NOMO-1 treated with dmso at 0.1 percent for 144 hours (cell line): ENCODE measurements around the gene CENPE.
"Not testable (repeated sequence)": the region's sequence is repeated elsewhere in the genome, so short reads cannot be mapped to it uniquely, and the experiment has no call there.

ENCODE experiments used
- DNase-seq: peaks from one replicate; lab custom pipeline; 2025; ENCODE audit not compliant: unreplicated experiment; lab: John Stamatoyannopoulos, UW

Gene CENPE

DNA sequence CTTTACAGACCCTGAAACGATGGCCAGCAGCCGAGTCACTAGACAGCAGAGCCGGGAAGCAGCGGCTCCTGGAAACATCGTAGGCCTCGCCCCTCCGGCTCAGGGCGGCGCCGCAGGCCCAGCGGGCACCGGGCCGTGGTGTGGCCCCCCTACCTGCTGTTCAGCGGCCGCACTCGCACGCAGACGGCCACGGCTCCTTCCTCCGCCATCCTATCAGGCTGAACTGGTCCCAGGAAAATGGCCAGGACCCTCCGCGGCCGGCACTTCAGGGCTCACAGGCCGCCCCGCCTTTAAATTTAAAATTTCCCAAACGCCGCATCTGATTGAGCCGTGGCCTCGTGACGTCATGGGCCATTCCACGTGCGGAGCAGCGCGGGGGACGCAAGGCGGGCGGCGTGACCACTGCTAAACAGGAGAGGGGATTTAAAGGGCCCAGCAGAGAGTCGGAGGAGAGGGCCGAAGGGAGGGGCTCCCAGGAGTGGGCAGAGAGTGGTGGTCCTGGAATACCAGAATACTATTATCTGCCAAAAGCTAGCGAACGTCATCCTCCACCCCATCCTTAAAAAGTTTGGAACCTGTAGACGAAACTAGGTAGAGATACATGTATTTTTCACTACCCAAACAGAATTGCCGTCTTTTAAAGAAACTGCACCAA, at the start of gene CENPE:
Gene CENPE, minus strand, starts transcription at position 233 of the 655 bp plus-strand sequence. Its CDS starts 24 bp downstream, at position 209.
- DNase-seq = peak; percentile 65

- DNase-seq = no peak
Measured at GRCh38 chr4:103244251-103244650, 46.1 kb upstream of the CENPE start.

DNA sequence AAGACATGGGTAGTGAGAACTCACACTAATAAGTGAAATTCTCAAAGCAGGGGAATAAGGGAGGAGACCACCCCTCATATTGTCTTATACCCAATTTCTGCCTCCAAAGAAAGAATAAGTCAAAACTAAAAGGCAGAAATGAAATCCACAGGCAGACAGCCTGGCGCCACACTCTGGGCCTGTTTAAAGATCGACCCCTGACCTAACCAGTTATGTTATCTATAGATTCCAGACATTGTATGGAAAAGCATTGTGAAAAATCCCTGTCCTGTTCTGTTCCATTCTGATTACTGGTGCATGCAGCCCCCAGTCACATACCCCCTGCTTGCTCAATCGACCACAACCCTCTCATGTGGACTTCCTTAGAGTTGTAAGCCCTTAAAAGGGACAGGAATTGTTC, 32.8 kb upstream of the CENPE start:
- DNase-seq = not testable (repeated sequence)

GRCh38 chr4:103223556-103223955, 25.4 kb upstream of the CENPE start:
- not testable (repeated sequence) for DNase-seq

GRCh38 chr4:103207673-103208072, 9.5 kb upstream of the CENPE start:
- DNase-seq = no peak

DNA sequence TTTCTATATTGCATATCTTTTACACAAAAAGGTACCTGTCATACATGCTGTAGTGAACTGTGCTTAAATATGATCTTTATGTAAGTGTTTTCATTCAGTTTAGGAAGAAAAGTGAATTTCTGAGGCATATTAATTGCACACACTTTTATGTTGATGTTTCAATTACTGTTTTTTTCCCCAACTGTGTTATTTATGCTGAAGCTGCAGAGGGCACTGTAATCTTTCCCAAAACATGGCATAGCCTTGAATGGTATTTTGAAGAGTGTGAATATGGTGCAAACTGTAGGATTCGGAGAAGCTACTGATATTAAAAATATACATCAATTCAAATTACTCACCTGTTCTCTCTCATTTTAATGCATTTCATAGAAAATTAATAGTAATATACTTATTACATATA, 6.0 kb upstream of the CENPE start:
- DNase-seq = no peak

GRCh38 chr4:103201724-103202123, 3.6 kb upstream of the CENPE start:
- no peak for DNase-seq

GRCh38 chr4:103201253-103201652, 3.1 kb upstream of the CENPE start:
- DNase-seq = no peak

- DNase-seq = no peak
Measured at GRCh38 chr4:103199009-103199408, 866 bp upstream of the CENPE start.

GRCh38 chr4:103197765-103198110, 405 bp downstream of the CENPE start:
- peak; percentile 4 for DNase-seq

- DNase-seq = no peak
Measured at GRCh38 chr4:103193457-103193856, 4.7 kb downstream of the CENPE start.

- DNase-seq = no peak
Measured at GRCh38 chr4:103171006-103171405, 27.1 kb downstream of the CENPE start.

DNA sequence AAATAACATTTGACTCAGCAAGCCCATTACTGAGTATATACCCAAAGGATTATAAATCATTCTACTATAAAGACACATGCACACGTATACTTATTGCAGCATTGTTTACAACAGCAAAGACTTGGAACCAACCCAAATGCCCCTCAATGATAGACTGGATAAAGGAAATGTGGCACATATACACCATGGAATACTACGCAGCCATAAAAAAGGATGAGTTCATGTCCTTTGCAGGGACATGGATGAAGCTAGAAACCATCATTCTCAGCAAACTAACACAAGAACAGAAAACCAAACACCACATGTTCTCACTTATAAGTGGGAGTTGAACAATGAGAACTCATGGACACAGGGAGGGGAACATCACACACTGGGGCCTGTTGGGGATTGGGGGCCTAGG, 28.4 kb downstream of the CENPE start:
- not testable (repeated sequence) for DNase-seq

- no peak for DNase-seq
Measured at GRCh38 chr4:103168993-103169392, 29.1 kb downstream of the CENPE start.

- DNase-seq = no peak
Measured at GRCh38 chr4:103162176-103162575, 36.0 kb downstream of the CENPE start.

DNA sequence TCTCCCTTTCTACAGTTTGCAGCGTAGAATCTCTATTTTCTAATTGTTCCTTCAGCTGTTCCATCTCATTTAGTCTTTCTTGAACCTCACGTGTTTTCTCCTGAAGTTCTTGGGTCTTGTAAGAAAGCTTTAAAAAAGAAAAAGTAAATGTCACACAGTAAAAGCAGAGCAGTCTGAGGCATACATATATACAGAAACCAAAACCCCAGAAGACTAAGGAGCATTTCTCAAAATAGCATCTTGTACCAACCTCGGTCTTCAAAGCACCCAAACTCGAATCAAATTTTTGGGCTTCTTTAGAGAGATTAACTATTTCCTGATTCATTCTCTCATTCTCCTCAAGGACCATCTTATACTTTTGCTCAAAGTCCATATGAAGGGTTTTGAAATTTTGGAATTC, 39.4 kb downstream of the CENPE start:
- DNase-seq = no peak

- peak; percentile 22 for DNase-seq
Measured at GRCh38 chr4:103156106-103156505, 42.0 kb downstream of the CENPE start.

DNA sequence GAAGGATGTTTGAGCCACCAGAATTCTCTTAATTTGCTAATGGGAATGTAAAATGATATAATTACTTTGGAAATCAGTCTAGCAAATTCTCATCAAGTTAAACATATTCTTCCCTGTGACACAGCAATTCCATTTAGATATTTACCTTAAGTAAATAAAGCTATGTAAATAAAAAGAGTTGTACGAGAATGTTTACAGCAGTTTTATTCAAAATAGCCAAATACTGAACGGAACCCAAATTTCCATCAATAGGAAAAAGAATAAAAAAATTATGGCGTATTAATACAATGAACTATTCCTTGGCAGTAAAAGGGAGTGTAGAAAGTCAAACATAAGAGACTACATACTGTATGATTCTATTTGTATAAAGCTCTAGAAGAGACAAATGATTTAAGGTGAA, 45.8 kb downstream of the CENPE start:
- no peak for DNase-seq

DNA sequence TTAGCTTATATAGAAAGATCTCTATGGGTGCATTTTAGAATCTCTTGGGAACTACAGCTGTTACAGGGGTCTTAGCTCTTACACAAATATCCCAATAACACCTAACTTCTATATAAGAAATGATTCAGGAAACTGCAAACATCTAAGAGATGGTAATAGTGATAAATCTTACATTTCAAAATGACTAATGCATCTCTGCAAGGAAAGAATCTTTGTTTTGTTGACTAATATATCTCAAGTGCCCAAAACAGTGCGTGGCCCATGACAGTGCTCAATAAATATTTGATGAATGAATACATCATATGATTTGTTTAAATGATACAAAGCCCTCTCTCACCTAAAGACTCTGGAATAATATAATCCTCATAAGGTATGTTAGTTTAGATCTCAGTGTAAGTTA, 47.5 kb downstream of the CENPE start:
- DNase-seq = no peak

GRCh38 chr4:103144926-103145325, 53.2 kb downstream of the CENPE start:
- no peak for DNase-seq

- no peak for DNase-seq
Measured at GRCh38 chr4:103137446-103137827, 60.7 kb downstream of the CENPE start.

GRCh38 chr4:103136671-103137445, 61.3 kb downstream of the CENPE start:
- DNase-seq = no peak

DNA sequence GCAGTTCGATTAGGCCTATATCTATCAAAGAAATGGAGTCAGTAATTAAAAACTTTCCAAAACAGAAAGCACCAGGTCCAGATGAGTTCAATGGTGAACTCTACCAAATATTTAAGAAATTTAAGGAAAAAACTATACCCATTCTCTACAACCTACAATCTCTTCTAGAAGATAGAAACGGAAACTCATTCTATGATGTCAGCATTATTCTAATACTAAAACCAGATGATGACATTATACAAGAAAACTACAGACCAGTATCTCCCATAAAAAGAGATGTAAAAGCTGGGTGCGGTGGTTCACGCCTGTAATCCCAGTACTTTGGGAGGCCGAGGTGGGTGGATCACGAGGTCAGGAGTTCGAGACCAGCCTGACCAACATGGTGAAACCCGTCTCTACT, 69.0 kb downstream of the CENPE start:
- no peak for DNase-seq
